Measurements from ENCODE around the gene ATP2A1.
A peak's percentile ranks its signal among the peaks of the same experiment; 100 is the strongest.
"Not testable (repeated sequence)": the region's sequence is repeated elsewhere in the genome, so short reads cannot be mapped to it uniquely, and the experiment has no call there.

Gene ATP2A1

DNA sequence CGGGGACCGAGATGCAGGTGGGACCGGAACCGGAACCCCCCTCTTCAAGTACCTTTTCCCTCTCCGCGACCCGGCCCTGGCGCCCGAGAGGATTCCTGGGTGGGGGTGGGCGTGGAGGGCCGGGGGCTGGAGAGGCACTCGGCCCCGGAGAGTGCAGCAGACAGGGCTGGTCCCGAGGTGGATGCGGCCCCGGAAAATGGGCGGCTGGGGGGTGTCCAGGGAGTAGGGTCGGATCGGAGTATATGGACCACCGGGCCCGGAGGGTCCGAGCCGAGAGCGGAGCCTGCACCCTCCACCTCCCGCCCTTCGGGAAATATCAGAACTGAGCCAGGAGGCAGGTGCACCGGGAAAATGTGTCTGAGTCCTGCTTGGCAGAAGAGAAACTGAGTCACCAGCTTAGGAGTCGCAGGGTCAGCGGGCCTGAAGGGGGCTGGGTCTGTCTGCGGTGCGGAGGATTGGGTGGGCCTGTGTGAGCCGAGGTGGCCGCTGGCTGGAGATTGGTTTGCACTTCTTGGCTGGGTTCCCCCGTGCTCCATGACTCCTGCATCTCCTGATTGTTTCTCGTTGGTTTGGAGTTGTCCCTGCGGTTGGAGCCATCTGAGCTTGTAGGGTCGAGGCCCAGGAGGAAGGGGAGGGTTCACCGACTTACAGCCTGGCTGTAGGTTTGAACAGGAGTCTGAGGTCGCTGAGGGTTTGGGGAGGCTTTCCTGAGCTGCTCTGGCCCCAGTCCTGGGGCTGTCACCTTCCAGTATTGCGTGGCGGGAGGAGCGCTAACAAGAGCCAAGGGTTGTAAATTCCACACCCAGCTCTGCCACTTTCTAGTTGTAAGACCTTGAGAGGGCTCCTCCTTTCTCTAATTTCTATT lies 14.1 kb upstream of the ATP2A1 start:
- peak; percentile 47 for DNase-seq

DNA sequence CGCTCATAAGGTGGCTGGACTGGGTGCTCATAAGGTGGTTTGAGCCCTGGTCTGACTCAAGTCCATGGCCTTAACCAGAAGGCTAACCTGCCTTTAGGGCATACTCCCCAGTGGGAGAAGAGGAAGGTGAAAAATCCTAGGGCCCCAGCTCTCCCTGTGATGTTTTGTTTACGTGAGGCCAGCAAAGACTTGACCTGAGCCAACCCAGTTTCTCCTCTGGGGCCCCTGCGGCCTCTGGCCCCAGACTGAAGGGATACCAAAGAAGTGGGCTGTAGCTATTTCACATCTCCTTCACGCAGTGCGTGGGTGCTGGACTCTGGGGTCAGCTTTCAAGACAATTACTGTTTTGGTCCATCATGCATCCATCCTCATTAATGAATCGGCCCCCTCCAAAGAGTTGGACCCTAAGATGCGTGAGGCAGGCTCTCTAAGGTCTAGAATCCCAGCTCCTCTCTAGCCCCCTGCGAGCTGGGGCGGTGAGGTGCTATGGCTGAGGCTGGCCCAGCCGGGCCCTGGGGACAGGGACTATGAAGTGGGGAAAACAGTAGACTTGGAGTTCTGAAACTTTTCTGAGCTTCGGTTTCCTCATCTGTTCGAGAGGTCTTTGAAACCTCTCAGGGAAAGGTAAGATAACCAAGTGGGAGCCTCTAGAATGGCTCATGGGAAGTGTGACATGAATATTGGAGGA lies 13.1 kb upstream of the ATP2A1 start:
- DNase-seq: no peak

DNA sequence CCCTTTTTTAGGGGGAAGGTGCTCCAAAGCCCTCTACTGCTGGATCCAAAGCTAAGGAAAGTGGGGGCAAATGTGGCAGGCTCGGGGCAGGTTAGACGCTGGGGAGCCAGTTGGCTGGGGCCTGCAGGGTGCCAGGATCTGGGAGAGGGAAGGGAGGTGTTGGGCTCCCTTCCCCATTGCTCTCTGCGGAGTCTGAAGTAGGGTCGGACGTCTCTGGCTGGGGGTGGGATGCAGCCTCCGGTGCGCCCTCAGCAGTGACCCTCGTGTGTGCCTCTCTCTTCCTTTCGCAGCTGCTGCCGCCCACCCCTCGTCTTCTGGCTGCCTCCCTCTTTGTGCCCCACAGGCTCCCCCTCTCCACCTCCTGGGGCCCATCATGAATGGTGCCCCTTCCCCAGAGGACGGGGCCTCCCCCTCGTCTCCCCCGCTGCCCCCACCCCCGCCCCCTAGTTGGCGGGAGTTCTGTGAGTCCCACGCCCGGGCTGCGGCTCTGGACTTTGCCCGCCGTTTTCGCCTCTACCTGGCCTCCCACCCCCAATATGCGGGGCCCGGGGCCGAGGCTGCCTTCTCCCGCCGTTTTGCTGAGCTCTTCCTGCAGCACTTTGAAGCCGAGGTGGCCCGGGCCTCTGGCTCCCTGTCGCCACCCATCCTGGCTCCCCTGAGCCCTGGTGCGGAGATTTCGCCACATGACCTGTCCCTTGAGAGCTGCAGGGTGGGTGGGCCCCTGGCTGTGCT lies 12.4 kb upstream of the ATP2A1 start:
- no peak for DNase-seq

DNA sequence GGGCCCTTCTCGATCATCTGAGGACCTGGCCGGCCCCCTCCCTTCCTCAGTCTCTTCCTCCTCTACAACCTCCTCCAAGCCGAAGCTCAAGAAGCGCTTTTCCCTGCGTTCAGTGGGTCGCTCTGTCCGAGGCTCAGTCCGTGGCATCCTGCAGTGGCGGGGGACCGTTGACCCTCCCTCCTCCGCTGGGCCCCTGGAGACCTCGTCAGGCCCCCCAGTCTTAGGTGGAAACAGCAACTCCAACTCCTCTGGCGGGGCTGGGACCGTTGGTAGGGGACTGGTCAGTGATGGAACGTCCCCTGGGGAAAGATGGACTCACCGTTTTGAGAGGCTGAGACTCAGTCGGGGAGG lies 11.9 kb upstream of the ATP2A1 start:
- DNase-seq: no peak

DNA sequence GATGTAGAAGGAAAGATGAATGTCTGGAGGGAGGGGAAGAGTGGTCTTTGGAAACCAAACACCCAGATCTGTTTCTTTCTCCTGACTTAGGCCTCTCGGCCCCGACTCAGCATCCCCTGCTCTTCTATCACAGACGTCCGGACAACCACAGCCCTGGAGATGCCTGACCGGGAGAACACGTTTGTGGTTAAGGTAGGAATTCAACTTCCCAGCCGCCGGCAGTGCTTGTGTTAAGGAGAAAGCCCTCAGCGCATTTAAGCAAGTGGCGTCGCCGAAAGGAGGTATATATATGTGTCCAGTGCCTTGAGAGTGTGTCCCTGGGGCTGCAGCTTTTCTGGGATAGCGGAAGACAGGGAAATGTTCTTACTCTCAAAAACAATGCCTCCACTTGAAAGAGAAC lies 11.0 kb upstream of the ATP2A1 start:
- DNase-seq: no peak

DNA sequence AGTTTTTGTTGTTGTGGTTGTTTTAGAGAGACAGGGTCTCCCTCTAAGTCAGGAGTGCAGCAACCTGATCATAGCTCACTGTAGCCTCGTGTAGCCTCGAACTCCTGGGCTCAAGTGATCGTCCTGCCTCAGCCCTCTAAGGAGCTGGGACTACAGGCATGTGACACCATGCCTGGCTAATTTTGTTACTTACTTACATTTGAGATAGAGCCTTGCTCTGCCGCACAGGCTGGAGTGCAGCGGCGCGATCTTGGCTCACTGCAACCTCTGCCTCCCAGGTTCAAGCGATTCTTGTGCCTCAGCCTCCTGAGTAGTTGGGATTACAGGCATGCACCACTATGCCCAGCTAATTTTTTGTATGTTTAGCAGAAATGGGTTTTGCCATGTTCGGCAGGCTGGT lies 10.6 kb upstream of the ATP2A1 start:
- not testable (repeated sequence) for DNase-seq

DNA sequence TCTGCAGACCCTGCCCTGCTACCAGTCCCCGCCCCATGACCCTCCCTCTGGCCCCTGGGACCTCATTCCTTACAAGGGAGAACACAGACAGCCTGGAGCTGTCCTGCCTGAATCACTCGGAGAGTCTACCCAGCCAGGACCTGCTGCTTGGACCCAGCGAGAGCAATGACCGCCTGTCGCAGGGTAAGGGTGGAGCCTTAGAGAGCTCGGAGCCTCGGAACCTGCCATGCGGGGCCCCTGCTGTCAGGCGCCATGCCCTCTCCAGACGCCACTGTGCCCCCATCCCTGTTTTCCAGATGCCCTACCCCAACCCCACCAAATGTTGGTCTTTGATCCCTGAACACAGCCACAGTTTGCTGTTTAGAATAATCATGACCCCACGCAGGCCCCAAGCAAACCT lies 9.1 kb upstream of the ATP2A1 start:
- no peak for DNase-seq

DNA sequence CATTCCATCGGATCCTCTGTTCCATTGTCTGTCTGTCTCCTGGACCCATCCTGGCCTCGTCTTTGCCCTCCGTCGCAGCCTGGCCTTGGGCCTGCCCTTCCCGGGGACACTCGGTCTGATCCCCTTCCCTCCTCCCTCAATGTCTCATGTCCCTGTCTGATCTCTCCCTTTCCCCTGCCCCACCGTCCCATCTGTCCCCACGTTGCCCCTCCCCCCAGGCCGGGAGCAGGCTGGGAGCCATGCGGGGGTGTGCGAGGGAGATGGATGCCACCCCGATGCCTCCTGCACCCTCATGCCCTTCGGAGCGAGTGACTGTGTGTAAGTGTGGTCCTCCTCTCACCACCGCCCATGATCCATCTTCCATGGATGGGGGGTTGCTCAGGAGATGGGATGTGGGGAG lies 5.3 kb upstream of the ATP2A1 start:
- no peak for DNase-seq

DNA sequence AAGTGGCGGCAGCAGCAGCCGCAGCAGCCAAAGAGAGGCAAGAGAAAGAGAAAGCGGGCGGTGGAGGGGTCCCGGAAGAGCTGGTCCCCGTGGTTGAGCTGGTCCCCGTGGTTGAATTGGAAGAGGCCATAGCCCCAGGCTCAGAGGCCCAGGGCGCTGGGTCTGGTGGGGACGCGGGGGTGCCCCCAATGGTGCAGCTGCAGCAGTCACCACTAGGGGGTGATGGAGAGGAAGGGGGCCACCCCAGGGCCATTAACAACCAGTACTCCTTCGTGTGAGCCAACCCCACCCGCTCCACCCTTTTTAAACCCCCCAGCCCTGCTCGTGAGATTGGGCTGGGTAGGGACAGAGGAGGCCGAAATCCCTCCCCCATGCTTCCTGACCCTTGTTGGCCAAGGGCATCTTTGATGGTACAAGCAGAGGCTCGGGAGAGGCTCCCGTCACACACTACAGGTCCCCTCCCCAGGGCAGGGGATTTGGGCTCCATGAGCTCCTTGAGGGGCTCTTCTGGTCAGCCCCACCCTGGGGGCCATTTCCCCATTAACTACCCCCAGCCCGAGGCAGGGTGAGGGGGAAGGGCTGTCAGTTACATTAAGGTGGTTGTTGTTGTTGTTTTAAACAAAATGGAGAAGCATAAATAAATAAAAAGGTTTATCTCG lies 4.6 kb upstream of the ATP2A1 start:
- peak; percentile 72 for DNase-seq

DNA sequence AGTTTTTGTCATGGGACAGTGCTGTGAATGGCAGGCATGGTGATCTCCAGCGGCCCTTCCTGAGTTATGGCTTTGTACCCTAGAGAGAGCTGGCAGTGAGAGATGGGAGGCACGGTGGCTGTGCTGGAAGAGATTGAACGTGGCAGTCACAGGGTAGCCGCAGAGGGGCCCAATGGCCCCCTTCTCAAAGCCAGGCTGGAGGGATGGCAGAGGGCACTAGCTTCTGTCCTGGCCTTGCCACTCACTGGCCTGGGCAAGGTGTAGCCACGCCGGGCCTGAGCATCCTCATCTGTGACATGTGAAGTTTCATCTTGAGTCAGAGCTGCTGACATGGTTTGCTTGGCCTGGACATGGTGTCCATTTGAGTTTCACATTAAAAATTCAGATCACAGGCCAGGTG lies 3.9 kb upstream of the ATP2A1 start:
- DNase-seq: no peak

DNA sequence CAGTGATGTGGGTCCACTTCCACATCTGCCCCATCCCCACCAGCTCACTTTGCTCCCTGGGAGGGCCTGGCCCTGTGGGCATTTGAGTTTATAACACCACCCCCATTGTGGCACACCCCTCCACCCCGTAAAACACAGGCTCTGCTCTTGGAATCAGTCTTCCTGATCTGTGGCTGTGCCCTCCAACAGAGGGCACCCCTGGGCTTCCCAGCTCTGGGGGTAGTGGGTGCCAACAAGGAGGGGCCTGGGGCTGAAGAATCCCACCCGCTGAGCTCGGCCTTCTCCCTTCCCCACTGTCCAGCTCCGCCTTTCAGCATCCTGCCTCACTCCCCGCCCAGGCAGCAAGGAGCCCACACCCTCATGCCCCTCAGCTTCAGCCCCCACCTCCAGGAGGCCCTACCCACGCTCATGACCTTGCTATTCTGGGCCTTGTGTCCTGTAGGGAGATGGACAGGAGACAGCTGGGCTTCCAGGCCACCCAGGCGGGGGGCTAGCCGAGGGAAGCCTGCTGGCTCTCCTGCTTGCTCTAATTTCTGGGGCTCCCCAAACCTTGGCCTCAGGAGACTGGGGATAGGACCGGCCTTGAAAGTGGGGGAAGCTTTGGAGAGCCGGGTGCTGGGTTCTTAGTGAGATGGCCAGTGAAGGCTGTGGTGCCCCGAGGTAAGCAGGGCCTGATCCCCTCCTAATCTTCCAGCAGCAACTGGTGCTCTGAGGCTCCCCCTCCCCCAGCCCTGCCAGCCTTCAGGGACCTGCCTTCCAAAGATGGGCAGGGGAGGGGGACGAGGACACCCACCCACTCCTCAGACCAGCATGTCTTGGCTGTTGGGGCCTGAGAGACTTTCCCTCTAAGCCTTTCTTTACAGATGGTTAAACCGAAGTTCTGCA lies 2.9 kb upstream of the ATP2A1 start:
- no peak for DNase-seq

DNA sequence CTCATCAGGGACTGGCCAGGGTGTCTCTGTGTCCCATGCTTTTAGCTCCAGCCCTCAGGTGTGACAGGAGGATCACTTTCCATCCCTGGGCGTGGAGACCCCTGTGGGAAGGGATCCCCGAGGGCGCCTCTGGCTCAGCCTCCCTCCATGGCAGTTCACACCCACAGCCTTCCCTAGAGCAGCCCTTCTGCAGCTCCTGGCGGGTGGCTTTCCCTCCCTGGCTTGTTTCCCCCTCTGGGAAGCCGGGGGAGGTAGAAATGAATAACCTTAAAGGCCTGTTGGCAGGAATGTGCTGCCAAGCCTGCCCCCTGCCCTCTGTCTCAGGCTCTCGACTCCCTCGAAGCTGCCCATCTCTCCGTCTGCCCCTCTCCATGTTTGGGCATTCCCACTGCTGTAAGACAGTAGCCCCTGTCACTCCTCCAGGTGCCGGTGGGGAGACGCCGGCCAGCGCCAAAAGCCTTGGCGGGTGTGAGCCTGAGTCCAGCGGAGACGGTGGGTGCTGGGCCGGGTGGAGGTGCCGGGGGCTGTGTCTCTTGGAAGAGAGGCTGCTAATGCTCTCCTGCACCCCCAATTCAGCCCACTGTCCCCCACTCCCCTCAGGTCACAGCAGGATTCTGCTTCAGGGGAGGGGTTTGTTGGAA lies 2.1 kb upstream of the ATP2A1 start:
- no peak for DNase-seq

DNA sequence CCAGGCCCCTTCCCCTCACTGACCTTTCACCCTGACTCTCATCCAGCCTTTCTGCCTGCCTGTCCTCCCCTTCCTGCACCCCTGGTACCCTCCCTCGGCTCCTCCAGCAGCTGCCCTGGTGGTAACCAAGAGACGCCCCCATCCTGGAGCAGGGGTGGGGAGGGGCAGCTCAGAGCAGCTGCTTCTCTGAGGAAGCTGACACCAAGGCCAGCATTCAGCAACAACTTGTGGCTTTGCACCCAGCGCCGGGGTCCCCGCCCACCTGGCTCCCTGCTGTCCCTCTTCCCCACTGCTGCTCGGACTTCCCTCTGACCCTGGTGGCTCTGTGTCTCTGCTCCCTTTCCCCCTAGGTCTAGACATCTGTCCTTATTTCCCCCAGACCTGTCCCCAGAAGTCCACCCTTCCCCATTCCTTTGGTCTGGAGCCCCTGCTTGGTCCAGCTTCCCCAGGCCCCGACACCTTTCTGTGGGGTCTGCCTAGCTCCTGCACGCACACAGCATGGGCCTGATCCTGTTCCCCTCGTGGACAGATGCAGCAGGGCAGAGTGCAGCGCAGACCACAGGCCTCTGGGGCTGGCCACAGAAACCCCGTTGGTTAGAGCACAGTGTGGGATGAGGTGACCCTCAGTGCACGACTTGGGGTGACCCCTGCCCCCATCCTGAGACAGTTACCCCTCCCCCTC lies 1.2 kb upstream of the ATP2A1 start:
- no peak for DNase-seq

DNA sequence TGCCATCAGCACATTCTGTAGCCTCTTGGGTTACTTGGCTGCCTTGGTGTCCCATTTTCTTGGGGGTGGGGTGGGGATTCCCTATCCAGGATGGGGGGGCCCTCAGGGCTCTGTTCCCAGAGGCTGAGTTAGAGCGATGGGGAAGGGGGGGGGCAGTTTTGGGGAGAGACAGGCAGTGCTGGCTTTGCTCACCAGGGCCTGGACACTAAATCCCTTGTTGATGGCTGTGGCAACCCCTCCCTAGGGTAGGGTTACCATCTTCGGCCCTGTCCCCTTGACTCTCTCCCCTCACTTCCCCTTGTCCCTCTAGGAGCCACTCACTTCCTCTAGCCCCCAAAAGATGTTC lies 660 bp upstream of the ATP2A1 start:
- no peak for DNase-seq

DNA sequence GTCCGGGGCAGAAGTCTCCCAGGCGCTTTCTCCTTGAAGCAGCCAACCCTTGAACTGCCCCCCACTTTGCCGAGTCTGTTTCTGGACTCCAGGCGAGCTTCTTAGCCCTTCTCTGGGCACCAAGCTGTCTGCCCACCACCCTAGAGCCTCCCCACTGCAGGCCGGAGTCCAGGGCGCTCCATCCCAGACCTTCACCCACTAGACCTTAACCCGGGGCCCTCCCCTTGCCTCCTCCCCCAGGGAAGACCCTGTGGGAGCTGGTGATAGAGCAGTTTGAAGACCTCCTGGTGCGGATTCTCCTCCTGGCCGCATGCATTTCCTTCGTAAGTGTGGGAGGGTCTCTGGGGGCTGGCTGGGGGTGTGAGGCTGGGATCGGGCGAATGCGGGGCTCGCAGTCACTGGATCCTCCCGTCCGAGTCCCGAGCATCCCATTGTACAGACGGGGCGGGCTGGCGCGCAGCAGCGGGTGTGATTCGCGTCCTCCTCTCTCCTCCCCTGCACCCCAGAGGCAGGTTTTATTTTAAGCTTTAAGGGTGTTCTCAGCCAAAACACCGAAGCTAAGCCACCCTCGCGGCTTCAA lies 1.1 kb downstream of the ATP2A1 start:
- DNase-seq: no peak

DNA sequence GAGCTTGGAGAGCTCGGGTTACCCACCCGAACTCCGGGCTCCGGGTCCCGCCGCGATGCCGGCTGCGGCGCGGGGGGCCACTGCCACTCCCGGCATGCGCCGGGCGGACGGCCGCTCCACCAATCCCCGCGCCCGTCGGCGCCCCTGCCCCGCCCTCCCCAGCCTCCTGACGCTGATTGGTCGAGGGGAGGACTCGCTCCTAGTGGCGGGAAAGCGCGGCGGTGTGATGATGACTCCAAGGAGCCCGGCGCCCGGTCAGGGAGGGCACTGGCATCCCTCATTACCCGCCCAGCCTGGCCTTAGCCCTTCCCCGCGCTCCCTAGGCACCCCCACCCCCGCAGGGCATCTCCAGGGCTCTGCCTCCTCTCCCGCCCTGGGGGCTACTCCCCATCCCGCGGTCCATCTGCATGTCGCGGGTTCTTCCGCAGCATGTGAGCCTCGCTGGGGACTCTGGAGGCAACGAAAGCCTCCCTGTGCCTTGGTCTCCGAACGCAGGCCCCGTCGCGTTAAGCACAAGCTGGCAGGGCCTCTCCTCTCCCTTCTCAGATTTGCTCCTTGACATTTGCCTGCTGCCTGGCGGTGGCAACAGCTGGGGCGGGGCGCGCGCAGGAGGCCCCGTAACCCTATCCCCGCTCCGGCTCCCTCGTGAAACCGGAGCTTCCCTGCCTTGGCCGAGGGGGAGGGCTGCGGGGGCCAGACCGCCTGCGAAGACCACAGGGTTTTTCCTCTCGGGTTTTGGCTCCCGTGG lies 1.7 kb downstream of the ATP2A1 start:
- peak; percentile 91 for DNase-seq

DNA sequence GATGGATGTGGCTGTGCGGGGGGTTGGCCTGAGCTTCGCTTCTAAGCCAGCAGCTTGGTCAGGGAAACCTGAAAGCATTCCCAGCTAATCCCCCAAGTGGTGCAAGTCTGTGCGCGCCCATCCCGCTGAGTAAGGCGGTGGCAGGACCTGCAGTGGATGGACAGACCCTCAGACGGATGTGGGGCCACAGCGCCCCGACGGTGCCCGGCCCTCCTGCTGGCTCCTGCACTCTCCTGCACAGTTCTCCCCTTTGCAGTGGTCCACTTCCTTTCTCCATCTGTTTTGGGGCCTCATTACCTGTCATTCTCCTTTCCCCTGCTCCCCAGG lies 2.3 kb downstream of the ATP2A1 start:
- DNase-seq: no peak

DNA sequence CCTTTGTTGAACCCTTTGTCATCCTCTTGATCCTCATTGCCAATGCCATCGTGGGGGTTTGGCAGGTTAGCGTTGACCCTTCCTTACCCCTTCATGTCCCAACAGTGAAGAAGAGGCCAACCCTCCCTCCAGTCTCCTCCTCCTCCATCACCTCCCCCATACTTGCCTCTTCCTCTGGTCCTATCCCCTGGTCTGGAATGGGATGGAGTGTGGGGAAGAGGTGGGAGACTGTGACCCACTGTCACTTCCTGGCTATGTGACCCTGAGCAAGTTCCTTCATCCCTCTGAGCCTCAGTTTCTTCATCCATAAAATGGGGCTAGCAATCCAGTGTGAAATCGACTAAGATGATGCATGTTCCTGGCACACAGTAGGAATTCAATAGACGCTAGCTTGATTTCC lies 2.7 kb downstream of the ATP2A1 start:
- DNase-seq: no peak

DNA sequence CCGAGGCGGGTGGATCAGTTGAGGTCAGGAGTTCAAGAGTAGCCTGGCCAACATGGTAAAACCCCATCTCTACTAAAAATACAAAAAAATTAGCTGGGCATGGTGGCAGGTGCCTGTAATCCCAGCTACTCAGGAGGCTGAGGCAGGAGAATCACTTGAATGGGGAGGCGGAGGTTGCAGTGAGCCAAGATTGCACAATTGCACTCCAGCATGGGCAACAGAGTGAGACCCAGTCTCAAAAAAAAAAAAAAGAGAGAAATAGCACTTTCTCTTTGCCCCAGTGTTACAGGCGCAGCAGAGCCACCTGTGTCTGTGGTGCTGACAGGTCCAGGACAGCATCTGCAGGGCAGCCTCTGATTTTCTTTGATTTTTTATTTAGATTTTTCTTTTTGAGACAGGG lies 3.3 kb downstream of the ATP2A1 start:
- DNase-seq: not testable (repeated sequence)

DNA sequence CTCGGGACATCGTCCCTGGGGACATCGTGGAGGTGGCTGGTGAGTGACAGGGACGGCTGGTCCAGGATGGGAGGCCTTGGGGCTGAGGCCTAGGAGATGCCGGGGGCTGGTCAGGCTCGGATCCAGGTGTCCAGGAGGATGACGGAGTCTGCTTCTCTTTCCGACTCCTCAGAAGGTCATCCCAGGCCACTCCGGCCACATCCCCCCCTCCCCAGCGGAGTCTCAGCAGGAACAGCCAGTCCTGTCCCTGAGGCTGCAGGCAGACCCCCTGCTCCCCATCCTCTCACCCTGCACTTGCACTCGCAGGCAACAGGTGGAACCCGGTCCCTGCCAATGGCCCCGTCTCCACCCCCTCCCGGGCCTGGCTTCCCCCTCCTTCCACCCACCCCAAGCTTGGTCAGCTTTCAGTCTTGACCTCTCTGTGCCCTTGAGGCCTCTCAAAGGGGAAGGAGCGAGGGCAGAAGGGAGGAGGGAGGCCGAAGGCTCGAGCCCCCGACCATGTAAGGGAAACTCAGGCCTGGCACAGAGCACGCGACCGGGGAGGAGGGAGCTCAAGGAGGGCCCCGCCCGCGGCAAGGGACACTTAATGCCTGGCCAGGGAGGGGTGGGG lies 4.4 kb downstream of the ATP2A1 start:
- no peak for DNase-seq
